ENCODE data around the gene HSD17B14.
"Not testable (repeated sequence)": the region's sequence is repeated elsewhere in the genome, so short reads cannot be mapped to it uniquely, and the experiment has no call there.

HSD17B14 gene

DNA sequence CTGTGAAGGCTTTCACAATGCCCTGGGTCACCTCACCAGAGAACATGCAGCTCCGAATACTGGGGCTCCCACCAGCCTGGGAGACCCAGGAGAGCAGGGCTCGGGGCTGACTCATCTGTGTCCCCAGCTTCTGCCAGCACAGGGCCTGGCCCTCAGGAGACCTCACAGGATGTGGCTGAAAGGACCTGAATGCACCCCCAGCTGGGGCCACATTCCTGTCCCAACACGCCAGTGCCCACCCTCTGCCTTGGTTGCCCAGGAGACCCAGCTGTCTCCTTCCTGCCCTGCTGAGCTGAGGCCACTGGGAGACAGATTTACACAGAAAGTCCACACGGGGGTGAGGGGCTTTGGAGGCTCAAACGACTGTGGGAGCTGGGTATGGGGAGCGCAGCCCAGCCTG is 37.4 kb downstream of the HSD17B14 start:
- no peak for DNase-seq (ENCODE audit: low read depth in 2 of 2)

- DNase-seq (ENCODE audit: low read depth in 2 of 2): no peak
These were observed 39.2 kb downstream of the HSD17B14 start for GRCh38 chr19:48797103-48797502.

- DNase-seq (ENCODE audit: low read depth in 2 of 2): no peak
These were observed 39.8 kb downstream of the HSD17B14 start for GRCh38 chr19:48796298-48797083.

- DNase-seq (ENCODE audit: low read depth in 2 of 2): no peak
These were observed 40.6 kb downstream of the HSD17B14 start for GRCh38 chr19:48795685-48796070.

DNA sequence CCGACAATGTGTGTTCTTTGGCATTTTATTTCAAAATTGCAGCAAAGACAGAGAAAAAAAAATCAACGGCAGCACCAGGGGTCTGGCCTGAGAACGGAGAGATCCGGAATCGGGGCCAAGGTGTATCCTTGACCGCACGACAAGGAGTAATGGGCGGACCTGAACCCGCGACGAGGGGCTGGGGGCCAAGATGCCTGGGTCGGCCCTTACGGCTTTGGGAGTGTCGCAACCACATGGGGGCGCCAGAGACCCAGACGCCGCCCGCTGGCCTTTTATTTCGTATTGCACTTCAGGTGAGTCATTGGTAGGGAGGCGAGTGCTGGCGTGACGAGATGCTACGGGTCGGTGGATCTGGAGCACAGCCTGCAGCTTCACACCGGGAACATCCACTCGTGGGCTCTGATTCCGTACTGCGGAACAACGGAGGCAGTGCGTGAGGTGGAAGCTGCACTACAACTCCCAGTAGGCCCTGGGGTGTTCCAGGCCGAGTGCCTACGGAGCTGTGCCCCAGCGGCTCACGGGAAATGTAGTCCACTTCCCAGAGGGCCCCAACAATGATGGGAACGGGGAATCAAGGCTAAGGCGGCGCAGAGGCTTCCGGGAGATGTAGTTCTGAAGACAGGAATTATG is 41.1 kb downstream of the HSD17B14 start:
- DNase-seq (ENCODE audit: low read depth in 2 of 2): peak; percentile 70

GRCh38 chr19:48794291-48794690 is 42.0 kb downstream of the HSD17B14 start:
- DNase-seq (ENCODE audit: low read depth in 2 of 2): no peak

DNA sequence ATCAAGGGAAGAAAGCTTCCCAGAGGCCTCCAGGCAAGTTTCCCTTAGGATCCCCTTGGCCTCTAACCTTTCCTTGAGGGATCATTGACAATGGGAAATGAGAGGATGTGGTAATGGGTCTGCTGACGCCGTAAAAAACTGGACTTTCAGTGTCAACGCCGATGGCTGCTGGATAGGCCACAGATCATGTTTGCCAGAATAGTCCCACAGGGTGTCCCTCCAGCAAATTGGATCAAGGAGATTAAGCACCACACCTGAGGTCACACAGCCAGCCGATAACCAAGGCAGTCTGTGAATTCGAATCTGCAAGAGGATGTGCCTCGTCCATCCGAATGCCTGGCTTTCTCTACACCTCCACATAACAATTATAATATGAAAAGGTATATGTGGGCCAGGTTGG is 43.0 kb downstream of the HSD17B14 start:
- no peak for DNase-seq (ENCODE audit: low read depth in 2 of 2)

DNA sequence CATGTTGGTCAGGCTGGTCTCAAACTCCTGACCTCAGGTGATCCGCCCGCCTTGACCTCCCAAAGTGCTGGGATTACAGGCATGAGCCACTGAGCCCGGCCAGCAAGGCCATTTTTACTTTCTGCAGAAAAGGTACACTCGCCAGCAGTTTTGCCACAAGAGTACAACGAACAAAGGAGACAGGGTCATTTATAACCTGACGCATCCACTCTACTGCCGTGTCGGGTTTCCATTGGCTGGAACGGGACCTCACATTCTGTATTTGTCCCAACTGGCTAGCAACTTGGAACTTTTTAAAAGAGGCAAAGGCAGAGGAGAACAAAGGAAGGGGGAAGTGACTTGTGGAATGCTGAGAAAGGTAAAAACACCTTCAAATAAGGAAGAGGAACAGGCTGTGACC is 49.0 kb downstream of the HSD17B14 start:
- not testable (repeated sequence) for DNase-seq (ENCODE audit: low read depth in 2 of 2)

- DNase-seq (ENCODE audit: low read depth in 2 of 2): not testable (repeated sequence)
These were observed 49.9 kb downstream of the HSD17B14 start for GRCh38 chr19:48786422-48786821.

DNA sequence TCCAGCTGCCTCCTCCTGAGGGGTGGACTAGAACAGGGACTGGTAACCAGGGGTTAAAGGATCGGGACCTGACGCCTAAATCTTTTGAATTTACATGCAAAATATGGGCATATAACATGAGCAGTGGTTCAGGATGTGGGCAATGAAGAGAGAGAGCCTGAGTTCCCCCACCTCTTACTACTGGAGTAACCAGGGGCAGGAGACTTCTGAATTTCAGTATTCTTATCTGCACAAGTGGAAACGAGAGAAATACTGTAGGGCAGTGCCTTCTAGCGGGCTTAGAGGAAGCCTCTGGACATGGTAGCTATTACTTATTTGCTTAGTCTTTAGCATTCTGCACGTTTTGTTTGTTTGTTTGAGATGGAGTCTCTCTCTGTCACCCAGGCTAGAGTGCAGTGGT is 51.8 kb downstream of the HSD17B14 start:
- DNase-seq (ENCODE audit: low read depth in 2 of 2): no peak

GRCh38 chr19:48780631-48781391 is 55.5 kb downstream of the HSD17B14 start:
- no peak for DNase-seq (ENCODE audit: low read depth in 2 of 2)

DNA sequence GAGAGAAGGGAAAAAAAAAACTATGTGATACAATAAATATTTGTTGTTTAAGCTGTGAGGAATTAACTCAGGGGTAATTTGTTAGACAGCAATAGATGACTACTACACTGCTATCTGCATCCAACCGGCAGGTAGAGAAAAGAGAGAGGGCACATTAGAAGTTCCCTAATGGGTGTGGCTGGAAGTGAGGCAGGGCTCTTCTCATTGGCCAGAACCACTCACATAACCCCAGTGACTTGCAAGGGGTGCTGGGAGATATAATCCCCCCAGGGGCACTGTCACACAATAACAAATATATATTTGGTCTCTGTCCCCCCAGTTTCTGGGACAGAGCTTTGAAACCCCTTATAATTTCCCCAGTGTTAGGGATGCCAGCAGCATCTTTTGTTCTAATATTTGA is 56.7 kb downstream of the HSD17B14 start:
- DNase-seq (ENCODE audit: low read depth in 2 of 2): no peak

DNA sequence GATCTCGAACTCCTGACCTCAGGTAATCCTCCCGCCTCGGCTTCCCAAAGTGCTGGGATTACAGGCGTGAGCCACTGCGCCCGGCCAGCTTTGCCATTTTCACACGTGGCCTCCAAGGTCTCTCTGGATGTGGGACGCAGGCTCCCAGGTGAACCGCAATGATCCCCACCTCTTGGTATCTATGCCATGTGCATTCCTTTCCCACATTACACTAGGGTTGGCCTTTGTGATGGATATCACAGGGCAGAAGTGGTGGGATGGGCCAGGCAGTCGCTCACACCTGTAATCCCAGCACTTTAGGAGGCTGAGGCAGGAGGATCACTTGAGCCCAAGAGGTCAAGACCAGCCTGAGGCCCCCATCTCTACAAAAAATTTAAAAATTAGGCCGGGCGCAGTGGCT is 58.6 kb downstream of the HSD17B14 start:
- DNase-seq (ENCODE audit: low read depth in 2 of 2): no peak

DNA sequence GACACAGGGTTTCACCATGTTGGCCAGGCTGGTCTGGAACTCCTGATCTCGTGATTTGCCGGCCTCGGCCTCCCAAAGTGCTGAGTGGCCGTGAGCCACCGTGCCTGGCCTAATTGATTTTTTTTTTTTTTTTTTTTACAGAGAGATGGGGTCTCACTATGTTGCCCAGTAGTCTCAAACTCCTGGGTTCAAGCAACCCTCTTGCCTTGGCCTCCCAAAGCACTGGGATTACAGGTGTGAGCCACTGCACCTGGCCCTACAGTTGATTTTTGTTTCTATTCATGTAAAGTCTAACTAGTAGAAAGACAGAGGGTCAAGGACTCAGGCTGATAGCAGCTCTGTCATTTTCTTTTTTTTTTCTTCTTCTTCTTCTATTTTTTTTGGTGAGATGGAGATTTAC is 59.2 kb downstream of the HSD17B14 start:
- DNase-seq (ENCODE audit: low read depth in 2 of 2): no peak

- DNase-seq (ENCODE audit: low read depth in 2 of 2): no peak
These were observed 63.8 kb downstream of the HSD17B14 start for GRCh38 chr19:48772503-48772953.

DNA sequence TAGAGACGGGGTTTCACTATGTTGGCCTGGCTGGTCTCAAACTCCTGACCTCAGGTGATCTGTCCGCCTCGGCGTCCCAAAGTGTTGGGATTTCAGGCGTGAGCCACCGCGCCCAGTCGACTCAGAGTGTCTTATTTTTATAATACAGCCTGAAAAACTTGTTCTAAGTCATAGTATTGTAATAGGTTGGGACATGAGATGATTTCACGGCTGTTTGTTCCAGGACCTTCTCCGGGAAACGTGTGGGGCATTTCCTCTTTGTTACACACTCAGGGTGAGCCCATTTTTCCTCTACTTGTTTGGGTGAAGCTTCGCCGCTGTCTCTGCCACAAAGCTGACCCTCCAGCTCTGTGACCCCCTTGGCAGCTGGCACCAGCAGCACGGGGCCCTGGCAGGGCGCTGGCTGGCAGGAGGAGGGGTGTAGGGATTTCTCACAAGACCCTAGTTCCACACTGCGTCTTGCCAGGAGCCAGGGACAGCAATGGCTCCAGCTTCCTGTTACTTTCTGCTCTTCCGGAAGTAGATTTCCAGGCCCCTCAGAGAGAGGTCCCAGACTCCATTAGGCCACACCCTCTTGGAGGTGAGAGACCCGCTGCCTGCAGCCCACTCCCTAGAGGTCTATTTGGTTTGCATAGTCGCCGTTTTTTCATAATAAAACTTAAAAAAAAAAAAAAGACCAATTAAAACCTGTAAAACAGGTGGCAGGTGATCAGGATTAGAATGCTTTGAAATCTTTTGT is 65.4 kb downstream of the HSD17B14 start:
- DNase-seq (ENCODE audit: low read depth in 2 of 2): no peak

DNA sequence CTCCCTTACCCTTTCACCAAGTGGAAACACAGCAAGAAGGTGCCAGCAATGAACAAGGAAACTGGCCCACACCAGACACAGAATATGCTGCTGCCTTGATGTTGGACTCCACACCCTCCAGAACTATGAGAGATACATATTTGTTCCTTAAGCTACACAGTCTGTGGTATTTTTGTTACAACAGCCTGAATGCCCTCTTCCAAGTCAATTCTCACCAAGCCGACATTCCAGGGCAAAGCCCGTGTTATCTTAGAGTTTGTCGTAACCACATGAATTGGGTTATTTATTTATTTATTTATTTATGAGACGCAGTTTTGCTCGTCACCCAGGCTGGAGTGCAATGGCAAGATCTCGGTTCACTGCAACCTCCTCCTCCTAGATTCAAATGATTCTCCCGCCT is 66.0 kb downstream of the HSD17B14 start:
- DNase-seq (ENCODE audit: low read depth in 2 of 2): no peak

- DNase-seq (ENCODE audit: low read depth in 2 of 2): no peak
These were observed 67.1 kb downstream of the HSD17B14 start for GRCh38 chr19:48768994-48769713.

- DNase-seq (ENCODE audit: low read depth in 2 of 2): not testable (repeated sequence)
These were observed 68.0 kb downstream of the HSD17B14 start for GRCh38 chr19:48768171-48768753.

DNA sequence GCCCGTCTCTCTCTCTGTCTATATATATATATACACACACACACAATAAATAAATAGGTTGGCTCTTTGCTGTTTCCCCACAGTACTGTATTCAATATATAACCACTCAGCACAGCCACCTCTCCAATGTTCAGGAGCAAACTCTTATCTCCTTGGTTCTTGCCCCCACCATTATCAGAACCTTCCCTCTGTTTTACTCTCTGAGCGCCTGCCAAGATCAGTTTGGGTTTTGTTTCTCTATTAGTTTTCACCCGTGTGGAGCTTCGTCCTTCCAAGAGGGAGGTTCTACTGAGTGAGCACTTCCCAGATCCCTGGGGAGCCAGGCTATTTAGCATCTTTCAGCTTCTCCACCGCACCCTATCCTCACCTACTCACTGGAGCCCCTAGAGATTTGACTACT is 70.5 kb downstream of the HSD17B14 start:
- not testable (repeated sequence) for DNase-seq (ENCODE audit: low read depth in 2 of 2)

Measured in activated CD4-positive, alpha-beta T cell treated with anti-CD3 and anti-CD28 coated beads for 24 hours (primary cell).